IPS-11a (cell line): ENCODE data around the gene COL12A1.

Experiments used
- H3K4me3 ChIP-seq: one replicate; pipeline ENCODE4 v1.5.1; 2013; ENCODE audit warnings: low read depth, low read length, control low read depth

COL12A1 gene

GRCh38 chr6:75180864-75181263 is 25.0 kb downstream of the COL12A1 start:
- H3K4me3 ChIP-seq: no peak overlapping the region

DNA sequence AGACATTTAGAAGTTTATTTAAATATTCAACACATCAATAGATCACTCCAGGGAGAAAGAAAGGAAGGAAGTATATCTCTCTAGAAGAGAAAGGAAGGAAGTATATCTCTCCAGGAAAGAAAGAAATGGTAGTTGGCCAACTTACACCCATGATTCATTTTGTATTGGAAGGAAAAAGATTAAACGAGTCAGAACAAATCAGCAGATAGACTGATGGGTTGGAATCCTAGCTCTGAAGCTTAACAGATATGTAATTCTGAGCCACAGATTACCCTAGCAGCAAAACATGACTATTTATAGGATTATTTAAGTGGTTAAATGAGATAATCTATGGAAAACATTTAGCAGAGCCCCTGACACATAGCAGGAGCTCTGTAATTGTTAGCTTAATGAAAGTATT is 27.1 kb downstream of the COL12A1 start:
- H3K4me3 ChIP-seq: no peak overlapping the region

GRCh38 chr6:75176076-75176582 is 29.7 kb downstream of the COL12A1 start:
- H3K4me3 ChIP-seq: no peak overlapping the region

DNA sequence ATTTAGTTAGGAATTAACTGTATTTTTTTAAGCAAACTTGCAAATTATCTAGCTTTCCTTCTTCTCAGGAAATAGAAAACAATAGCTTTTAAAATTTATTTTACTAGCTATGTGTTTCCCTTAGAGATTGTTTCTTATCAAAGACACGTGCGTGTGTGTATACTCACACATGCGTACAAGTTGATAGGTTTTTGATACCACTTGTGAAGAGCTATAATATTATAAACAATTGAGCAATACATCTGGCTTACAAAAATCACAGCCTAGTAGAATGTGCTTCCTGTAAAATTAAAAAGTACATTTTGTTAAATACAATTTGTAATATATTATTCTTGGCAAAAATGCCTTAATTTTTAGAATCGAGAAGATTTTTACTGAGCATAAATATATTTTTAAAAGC is 33.9 kb downstream of the COL12A1 start:
- no peak overlapping the region for H3K4me3 ChIP-seq

DNA sequence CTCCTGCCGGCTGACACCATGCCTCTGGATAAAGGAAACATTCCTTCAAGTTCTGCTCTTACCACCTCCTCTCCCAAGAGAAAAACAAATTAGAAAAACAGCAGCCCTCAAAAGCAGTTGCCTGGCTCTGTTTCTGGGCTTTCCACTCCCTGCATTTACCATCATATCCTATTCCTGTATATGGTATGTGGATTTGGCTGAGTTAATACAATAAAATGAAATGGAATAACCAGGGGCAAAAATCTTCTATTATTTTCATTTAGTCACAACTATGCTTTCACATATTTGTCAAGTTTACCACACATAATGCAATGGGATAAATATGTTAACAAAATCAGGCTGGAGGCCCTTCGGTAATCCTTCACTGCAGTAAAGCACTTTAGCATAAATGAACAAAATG is 34.3 kb downstream of the COL12A1 start:
- no peak overlapping the region for H3K4me3 ChIP-seq

DNA sequence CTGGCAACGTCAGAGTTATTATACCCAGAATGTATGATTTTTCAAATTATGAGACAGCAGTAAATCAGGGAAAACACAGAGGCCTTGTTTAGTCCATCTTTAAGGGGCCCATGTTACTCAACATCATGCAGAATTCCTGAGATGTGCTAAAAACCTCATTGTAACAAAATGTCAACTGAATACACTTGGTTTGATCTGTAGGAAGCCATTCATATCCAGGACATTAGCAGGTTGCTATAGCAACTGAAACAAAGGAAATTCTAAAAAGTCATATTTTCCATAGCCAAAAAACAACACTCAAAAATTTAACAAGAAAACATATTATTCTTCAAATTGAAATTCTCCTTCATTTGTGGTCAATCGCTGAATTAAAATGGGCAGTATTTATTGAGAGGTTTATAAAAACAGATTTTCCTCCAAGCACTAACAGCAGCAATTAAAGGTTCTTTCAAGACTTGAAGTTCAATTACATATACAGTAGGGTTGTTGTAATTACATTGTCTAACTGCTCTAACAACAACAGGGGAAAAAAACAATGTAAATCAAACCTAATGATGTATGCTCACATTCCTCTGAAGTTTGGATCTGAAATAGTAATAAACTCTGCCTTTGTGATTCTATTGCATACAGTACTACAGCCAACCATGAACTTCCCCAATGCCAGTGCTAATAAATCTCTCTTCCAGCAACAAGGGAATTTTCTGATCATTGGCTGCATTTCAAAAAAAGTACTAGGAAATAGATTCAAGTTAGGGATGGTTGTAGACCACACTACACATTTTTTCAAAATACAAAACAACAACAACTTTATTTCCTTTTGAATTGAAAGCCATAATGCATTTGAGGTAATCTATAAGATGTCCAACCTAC is 34.9 kb downstream of the COL12A1 start:
- no peak overlapping the region for H3K4me3 ChIP-seq

DNA sequence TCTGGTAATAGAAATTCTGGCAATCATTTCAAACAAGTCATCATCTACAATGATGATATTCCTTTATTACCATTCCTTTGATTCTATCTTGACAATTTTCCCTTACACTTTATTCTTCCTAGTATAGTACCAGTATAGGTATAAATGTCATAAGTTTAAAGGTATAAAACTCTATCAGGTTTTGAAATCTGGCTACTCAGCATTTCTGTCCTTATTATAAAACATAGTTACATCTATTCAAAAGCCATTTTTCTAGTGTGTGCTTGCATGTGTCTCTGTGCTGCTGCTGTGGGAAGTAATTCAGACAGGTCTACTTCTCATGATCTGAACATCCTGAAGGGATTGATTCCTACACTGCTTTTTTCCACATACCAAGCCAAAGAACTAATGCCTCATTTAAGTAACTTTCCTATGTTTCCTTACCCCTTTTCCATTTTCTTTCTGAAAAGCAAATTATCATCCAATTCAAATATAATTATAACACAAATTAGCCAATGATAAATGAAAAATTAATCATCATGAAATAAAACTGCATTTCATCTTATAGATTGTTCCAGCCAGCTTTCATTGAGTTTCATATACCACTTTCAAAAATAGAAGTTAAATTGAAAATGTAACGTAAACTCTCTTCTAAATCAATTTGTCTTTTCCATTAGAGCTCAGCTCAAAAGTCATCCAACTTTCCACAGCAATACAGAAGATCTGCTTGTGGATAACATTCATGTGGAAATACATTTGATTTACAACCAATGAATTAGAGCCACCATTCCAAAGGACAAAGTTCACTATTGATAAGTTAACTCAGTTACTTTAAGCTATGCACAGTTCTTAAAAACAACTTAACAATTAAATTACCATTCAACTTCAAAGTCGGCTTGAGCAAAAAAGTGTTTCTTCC is 35.9 kb downstream of the COL12A1 start:
- no peak overlapping the region for H3K4me3 ChIP-seq

DNA sequence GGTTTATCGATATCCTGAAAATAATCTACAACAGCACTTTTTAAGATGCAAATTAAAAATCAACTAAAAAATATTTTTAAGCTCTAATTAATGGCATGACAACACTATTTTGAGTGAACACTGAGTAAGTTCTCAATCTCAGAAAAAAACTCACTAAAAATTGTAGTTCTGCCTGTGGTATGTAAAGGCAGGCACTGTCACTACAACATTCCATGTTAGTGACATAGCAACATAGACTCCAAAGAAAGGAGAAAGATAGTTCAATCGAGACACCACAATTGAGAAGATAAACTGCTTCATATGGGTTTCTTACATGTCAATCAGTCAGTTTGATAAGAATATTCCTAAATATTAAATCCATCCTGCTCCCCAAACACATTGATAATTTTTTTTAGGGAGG is 38.0 kb downstream of the COL12A1 start:
- no peak overlapping the region for H3K4me3 ChIP-seq

- H3K4me3 ChIP-seq: no peak overlapping the region
Observed at GRCh38 chr6:75167325-75167724, 38.5 kb downstream of the COL12A1 start.

DNA sequence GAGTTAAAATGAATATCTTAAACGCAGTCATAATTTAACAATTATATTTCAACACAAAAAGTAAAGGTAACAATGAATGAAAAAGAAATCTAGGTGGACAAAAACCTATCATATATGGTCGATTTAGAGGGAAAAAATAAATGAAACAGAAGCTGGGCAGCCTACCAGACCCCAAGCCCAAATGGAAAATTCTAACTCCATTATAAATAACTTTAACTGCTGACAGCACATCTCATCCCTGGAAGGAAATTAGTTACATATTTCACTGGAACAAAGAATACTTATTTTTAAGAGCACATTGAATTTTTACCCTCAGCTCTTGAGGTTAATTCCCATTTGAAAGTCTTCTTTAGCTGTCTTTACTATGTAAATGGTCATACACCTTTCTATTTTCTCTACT is 39.1 kb downstream of the COL12A1 start:
- H3K4me3 ChIP-seq: no peak overlapping the region

DNA sequence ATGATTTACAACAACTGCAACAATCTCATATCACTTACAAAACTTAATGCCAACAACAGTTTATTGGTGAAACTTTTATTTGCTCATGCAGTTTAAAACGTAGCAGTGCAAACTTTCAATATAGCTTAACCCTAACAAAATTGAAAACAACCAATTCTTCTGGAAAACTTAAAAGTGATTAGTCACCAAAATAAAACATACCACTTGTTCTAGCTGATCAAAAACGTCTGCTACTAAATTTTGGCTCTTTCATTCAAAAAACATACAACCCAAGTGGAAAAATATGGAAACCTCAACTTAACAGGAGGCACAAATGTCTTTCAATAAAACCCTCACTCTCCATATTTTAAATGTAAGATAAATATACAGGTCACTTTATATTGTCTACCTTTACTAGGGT is 39.6 kb downstream of the COL12A1 start:
- no peak overlapping the region for H3K4me3 ChIP-seq

GRCh38 chr6:75158176-75158575 is 47.7 kb downstream of the COL12A1 start:
- H3K4me3 ChIP-seq: no peak overlapping the region

- no peak overlapping the region for H3K4me3 ChIP-seq
Observed at GRCh38 chr6:75157336-75157735, 48.5 kb downstream of the COL12A1 start.

GRCh38 chr6:75156186-75156878 is 49.5 kb downstream of the COL12A1 start:
- H3K4me3 ChIP-seq: no peak overlapping the region

- no peak overlapping the region for H3K4me3 ChIP-seq
Observed at GRCh38 chr6:75155631-75156030, 50.2 kb downstream of the COL12A1 start.

GRCh38 chr6:75154973-75155372 is 50.9 kb downstream of the COL12A1 start:
- H3K4me3 ChIP-seq: no peak overlapping the region

DNA sequence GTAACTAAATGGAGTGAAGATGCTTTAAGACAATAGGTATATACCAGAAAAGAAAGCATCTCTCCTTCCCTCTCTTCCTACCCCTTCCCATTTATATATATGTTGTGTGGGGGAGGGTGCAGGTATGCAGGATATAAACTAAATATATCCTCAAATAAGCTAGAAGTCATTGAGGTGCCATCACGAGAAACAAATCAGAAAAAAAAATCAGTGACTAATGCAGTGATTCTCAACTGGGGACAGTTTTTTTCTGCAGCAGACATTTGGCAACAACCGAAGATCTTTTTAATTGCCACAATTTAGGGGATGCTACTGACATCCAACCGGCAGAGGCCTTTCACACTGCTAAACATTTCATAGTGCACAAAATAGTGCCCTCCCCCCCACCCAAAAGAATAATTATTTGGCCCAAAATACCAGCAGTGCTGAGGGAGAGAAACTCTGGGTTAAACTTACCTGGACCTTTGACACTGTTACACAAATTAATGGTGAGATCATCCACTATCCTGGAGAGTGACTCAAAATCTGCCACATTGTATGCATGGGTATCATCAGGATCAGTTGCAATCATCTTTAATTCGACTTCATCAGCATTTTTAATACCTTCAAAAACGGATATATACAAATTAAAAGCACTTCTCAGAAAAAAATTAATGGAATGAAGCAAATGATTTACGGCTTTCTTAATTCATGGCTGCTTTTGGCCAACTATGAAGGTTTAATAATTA is 55.0 kb downstream of the COL12A1 start:
- no peak overlapping the region for H3K4me3 ChIP-seq

DNA sequence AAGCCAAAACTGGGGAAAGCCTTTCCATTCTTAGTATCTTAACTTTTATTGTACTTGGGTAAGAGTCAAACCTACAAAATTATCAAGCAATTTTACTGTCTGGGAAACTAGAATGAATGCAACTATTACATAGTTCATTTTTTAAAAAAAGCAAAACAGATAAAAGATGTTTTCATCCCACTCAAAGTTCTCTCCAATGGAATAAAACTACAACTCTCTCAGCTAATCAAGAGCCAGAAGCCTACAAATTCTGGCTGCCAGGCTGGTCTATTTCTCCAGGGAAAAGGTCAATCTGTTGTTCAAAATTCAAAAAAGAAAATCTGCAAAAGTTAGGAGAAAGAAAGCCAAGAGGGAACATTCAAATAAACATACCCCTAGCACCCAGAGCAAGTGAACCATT is 56.2 kb downstream of the COL12A1 start:
- H3K4me3 ChIP-seq: no peak overlapping the region

GRCh38 chr6:75149240-75149639 is 56.6 kb downstream of the COL12A1 start:
- no peak overlapping the region for H3K4me3 ChIP-seq

GRCh38 chr6:75147512-75147911 is 58.3 kb downstream of the COL12A1 start:
- H3K4me3 ChIP-seq: no peak overlapping the region
